HepG2 (cell line): Measurements from ENCODE around the gene ADAM8. TPM values are rescaled to one million over a fixed set of nuclear protein-coding genes. Genes with fewer than 3 reads are reported as not detected.
A peak's percentile ranks its signal among the peaks of the same experiment; 100 is the strongest.

ENCODE experiments used
- BCL6 ChIP-seq: IDR thresholded peaks from 2 replicates; pipeline ENCODE4 v1.6.1; 2016; ENCODE audit warnings: missing genetic modification reagents, missing compliant biosample characterization
- BHLHE40 ChIP-seq: IDR thresholded peaks from 2 replicates; pipeline ENCODE4 v1.6.1; 2011; ENCODE audit warnings: low read length, improper control_type of control experiment
- E2F5 ChIP-seq: sonication (generic); formaldehyde crosslinking; conservative IDR thresholded peaks from 2 replicates; pipeline ENCODE4 v1.4.0; 2020; ENCODE audit warnings: missing genetic modification reagents
- GATAD1 ChIP-seq: IDR thresholded peaks from 2 replicates; pipeline ENCODE4 v1.6.1; 2016; ENCODE audit warnings: missing genetic modification reagents, missing compliant biosample characterization
- GATAD2A ChIP-seq: IDR thresholded peaks from 2 replicates; pipeline ENCODE4 v1.6.1; 2016
- GFI1 ChIP-seq: sonication (generic); formaldehyde crosslinking; IDR thresholded peaks from 2 replicates; pipeline ENCODE4 v1.5.0; 2020; ENCODE audit warnings: missing genetic modification reagents, mild to moderate bottlenecking, borderline replicate concordance
- HHEX ChIP-seq: IDR thresholded peaks from 2 replicates; pipeline ENCODE4 v1.6.1; 2016; ENCODE audit warnings: control low read depth
- KDM5B ChIP-seq: sonication (generic); formaldehyde crosslinking; IDR thresholded peaks from 2 replicates; pipeline ENCODE4 v1.4.0; 2020; ENCODE audit warnings: missing genetic modification reagents, mild to moderate bottlenecking, borderline replicate concordance
- MTF2 ChIP-seq: sonication (generic); formaldehyde crosslinking; IDR thresholded peaks from 2 replicates; pipeline ENCODE4 v1.5.0; 2020; ENCODE audit warnings: missing genetic modification reagents, borderline replicate concordance
- NCOA1 ChIP-seq: sonication (generic); formaldehyde crosslinking; IDR thresholded peaks from 2 replicates; pipeline ENCODE4 v1.9.0; 2021; ENCODE audit warnings: missing genetic modification reagents
- PAWR ChIP-seq: sonication (generic); formaldehyde crosslinking; IDR thresholded peaks from 2 replicates; pipeline ENCODE4 v1.4.0; 2020; ENCODE audit warnings: missing genetic modification reagents, mild to moderate bottlenecking, borderline replicate concordance
- SALL2 ChIP-seq: sonication (generic); formaldehyde crosslinking; IDR thresholded peaks from 2 replicates; pipeline ENCODE4 v1.8.1; 2023; ENCODE audit warnings: mild to moderate bottlenecking, missing genetic modification reagents, inconsistent platforms
- SCMH1 ChIP-seq: sonication (generic); formaldehyde crosslinking; IDR thresholded peaks from 2 replicates; pipeline ENCODE4 v1.9.0; 2021; ENCODE audit warnings: missing genetic modification reagents, mild to moderate bottlenecking, borderline replicate concordance
- STAG1 ChIP-seq: sonication (generic); formaldehyde crosslinking; IDR thresholded peaks from 2 replicates; pipeline ENCODE4 v1.4.0; 2020; ENCODE audit warnings: missing genetic modification reagents
- TERF1 ChIP-seq: sonication (generic); formaldehyde crosslinking; IDR thresholded peaks from 2 replicates; pipeline ENCODE4 v1.8.0; 2022; ENCODE audit warnings: mild to moderate bottlenecking, missing genetic modification reagents, moderate library complexity
- TGIF2 ChIP-seq: IDR thresholded peaks from 2 replicates; pipeline ENCODE4 v1.6.1; 2016; ENCODE audit warnings: control low read depth, missing compliant biosample characterization
- UBTF ChIP-seq: sonication (generic); formaldehyde crosslinking; IDR thresholded peaks from 2 replicates; pipeline ENCODE4 v1.4.0; 2020; ENCODE audit warnings: mild to moderate bottlenecking, missing genetic modification reagents
- ZFY ChIP-seq: sonication (generic); formaldehyde crosslinking; IDR thresholded peaks from 2 replicates; pipeline ENCODE4 v1.4.0; 2020; ENCODE audit warnings: missing genetic modification reagents
- ZNF274 ChIP-seq: sonication (generic); formaldehyde crosslinking; IDR thresholded peaks from 2 replicates; pipeline ENCODE4 v1.5.1; 2020; ENCODE audit warnings: mild to moderate bottlenecking, missing genetic modification reagents
- ZNF292 ChIP-seq: sonication (generic); formaldehyde crosslinking; IDR thresholded peaks from 2 replicates; pipeline ENCODE4 v1.8.1; 2022; ENCODE audit warnings: mild to moderate bottlenecking, low read depth, missing genetic modification reagents, borderline replicate concordance
- ZNF543 ChIP-seq: sonication (generic); formaldehyde crosslinking; IDR thresholded peaks from 2 replicates; pipeline ENCODE4 v1.4.0; 2020; ENCODE audit warnings: mild to moderate bottlenecking, missing genetic modification reagents
- ZNF563 ChIP-seq: sonication (generic); formaldehyde crosslinking; IDR thresholded peaks from 2 replicates; pipeline ENCODE4 v1.8.0; 2022; ENCODE audit warnings: mild to moderate bottlenecking, moderate library complexity, missing genetic modification reagents
- ZNF687 ChIP-seq: sonication (generic); formaldehyde crosslinking; IDR thresholded peaks from 2 replicates; pipeline ENCODE4 v1.5.1; 2020; ENCODE audit warnings: mild to moderate bottlenecking, missing genetic modification reagents, moderate library complexity
- polyA plus RNA-seq, 8 experiments: library from polyadenylated mRNA; depleted of rRNA in 3 of 8; stranded (reverse) in 7 of 8; unstranded in 1 of 8; fragments of >200 nt; fragmentation: Illumina TruSeq in 4 of 8; extraction: Trizol in 4 of 8; gene quantifications; 2 replicates each; pipeline versions ENCODE4 v1.2.1 to v1.2.3, GENCODE V29; 2011 to 2016; ENCODE audit warnings: low read depth in 4 of 8, missing spikeins in 1 of 8, mixed read lengths in 1 of 8; ENCODE audit not compliant: insufficient read depth in 1 of 8
- total RNA-seq, 5 experiments: library from RNA; depleted of rRNA; stranded (reverse); fragments of >200 nt; fragmentation: Illumina TruSeq; extraction: Trizol; gene quantifications; 2 replicates each; pipeline ENCODE4 v1.2.3, GENCODE V29; 2016; ENCODE audit warnings: low read depth in 1 of 5

ADAM8 gene
- total and polyA plus RNA-seq, 2 of the 13 experiments (the other 11 are each of a cell fraction or from before 2014, with no cell fraction given), result 0.24 to 0.93 TPM

GRCh38 chr10:133318494-133319127 lies 41.9 kb upstream of the ADAM8 start (continued):
- peak; percentile 79 for TF ChIP-seq ZNF687 (CRISPR knock-in tag)
- peak; percentile 82; the same call in 1 of the 2 replicates for TF ChIP-seq ZNF543 (CRISPR knock-in tag)
- no peak for TF ChIP-seq GFI1 (CRISPR knock-in tag)
- TF ChIP-seq E2F5 (CRISPR knock-in tag), result no peak; the same call in 1 of the 2 replicates
- 0 out of 2 replicates have a peak, but pooled peaks have one; percentile 40 for TF ChIP-seq BCL6 (CRISPR knock-in tag)
- no peak for TF ChIP-seq PAWR (CRISPR knock-in tag)
- peak; percentile 99 for TF ChIP-seq UBTF (CRISPR knock-in tag)
- no peak for TF ChIP-seq SALL2
- TF ChIP-seq KDM5B, result peak; percentile 53; the same call in 1 of the 2 replicates
- TF ChIP-seq ZFY (CRISPR knock-in tag), result peak; percentile 59
- TF ChIP-seq STAG1 (CRISPR knock-in tag), result peak; percentile 53
- peak; percentile 48; the same call in 1 of the 2 replicates for TF ChIP-seq TGIF2 (CRISPR knock-in tag)
- 0 out of 2 replicates have a peak, but pooled peaks have one; percentile 19 for TF ChIP-seq MTF2 (CRISPR knock-in tag)
- 0 out of 2 replicates have a peak, but pooled peaks have one; percentile 43 for TF ChIP-seq TERF1 (CRISPR knock-in tag)
- TF ChIP-seq ZNF292 (CRISPR knock-in tag), result peak; percentile 52; the same call in 1 of the 2 replicates
- TF ChIP-seq SCMH1 (CRISPR knock-in tag), result no peak
- TF ChIP-seq ZNF274 (CRISPR knock-in tag), result 0 out of 2 replicates have a peak, but pooled peaks have one; percentile 26
- TF ChIP-seq HHEX, result no peak
- peak; percentile 69 for TF ChIP-seq GATAD1 (CRISPR knock-in tag)
- no peak for TF ChIP-seq NCOA1 (CRISPR knock-in tag)
- peak; percentile 64 for TF ChIP-seq GATAD2A
- peak; percentile 48; the same call in 1 of the 2 replicates for TF ChIP-seq ZNF563 (CRISPR knock-in tag)
- TF ChIP-seq BHLHE40, result peak; percentile 54; the same call in 1 of the 2 replicates
